Ishikawa (cell line): Measurements from ENCODE around the gene GRB10.

ENCODE experiments used
- CEBPB ChIP-seq: IDR thresholded peaks from 2 replicates; pipeline ENCODE4 v1.6.1; 2012
- CREB1 ChIP-seq: IDR thresholded peaks from 2 replicates; pipeline ENCODE4 v1.6.1; 2012; ENCODE audit warnings: low read depth
- EGR1 ChIP-seq: IDR thresholded peaks from 2 replicates; pipeline ENCODE4 v1.6.1; 2012
- EP300 ChIP-seq: IDR thresholded peaks from 2 replicates; pipeline ENCODE4 v1.6.1; 2012; ENCODE audit warnings: borderline replicate concordance
- REST ChIP-seq: IDR thresholded peaks from 2 replicates; pipeline ENCODE4 v1.6.1; 2012; ENCODE audit warnings: low read depth, mild to moderate bottlenecking
- TAF1 ChIP-seq: IDR thresholded peaks from 2 replicates; pipeline ENCODE4 v1.6.1; 2012; ENCODE audit warnings: low read depth, mild to moderate bottlenecking
- TCF12 ChIP-seq: IDR thresholded peaks from 2 replicates; pipeline ENCODE4 v1.6.1; 2012; ENCODE audit warnings: low read depth
- YY1 ChIP-seq: IDR thresholded peaks from 2 replicates; pipeline ENCODE4 v1.6.1; 2012; ENCODE audit warnings: low read depth
- TF ChIP-seq, protein P1 (sequence below): IDR thresholded peaks from 2 replicates; pipeline ENCODE4 v1.6.1; 2012

DNA sequence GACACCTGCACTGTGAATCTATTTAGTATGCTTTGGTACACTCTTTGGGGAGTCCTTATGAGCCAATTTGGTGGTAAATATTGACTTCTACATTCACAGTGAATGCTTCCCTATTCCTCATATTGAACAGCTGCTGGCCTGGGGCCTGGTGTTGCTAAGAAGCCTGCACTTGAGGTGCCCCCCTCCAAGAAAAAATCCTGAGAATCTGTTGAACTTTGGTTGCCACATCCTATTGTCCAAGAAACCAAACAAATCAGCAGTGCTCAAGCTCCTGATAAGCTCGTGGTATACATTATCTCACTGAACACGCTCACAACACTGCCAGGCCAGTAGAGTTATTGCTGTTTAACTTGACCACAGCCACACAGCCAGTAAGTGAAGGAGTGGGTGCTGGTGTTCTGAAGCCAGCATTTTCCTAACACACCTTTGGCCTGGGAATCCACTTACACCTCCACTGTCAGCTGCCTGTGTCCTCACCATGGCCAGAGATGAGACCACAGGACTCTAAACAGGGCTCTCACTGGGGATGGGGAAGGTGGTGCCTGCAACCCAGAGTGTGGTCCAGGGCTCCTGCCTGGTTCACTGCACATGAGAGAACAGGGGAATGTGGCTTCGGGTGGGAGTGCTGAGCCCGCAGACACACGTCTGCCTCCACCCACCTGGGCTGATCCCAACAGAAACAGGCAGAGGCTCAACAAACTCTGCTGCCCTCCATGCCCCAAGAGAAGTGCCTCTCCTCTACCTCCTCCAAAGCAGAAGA, 224.2 kb downstream of the GRB10 start:
- TF ChIP-seq EGR1 (no peak), REST (no peak), EP300 (no peak), CEBPB (no peak), TAF1 (no peak), YY1 (no peak), TCF12 (no peak), CREB1 (no peak)
- TF ChIP-seq, protein P1, sequence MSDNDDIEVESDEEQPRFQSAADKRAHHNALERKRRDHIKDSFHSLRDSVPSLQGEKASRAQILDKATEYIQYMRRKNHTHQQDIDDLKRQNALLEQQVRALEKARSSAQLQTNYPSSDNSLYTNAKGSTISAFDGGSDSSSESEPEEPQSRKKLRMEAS: no peak
